K562 (cell line): ENCODE results near the gene SEC22C. TPM values are rescaled to one million over a fixed set of nuclear protein-coding genes. Genes with fewer than 3 reads are reported as not detected.

ENCODE experiments used
- ELF1 ChIP-seq: fragments of 200-800 bp; sonication (Bioruptor generic); IDR thresholded peaks from 2 replicates; pipeline ENCODE4 v1.6.1; 2016; ENCODE audit warnings: missing genetic modification characterization, missing compliant biosample characterization
- HMG20A ChIP-seq: fragments of 450-650 bp; formaldehyde crosslinking; conservative IDR thresholded peaks from 2 replicates; pipeline ENCODE4 v1.4.0; 2020; ENCODE audit warnings: mild to moderate bottlenecking, mixed read lengths
- KLF16 ChIP-seq: IDR thresholded peaks from 2 replicates; pipeline ENCODE4 v1.6.1; 2016; ENCODE audit warnings: antibody characterized with exemption
- MYC ChIP-seq, 2 experiments: fragments of 250-450 bp in 1 of 2; sonication (Bioruptor Pico) in 1 of 2; IDR thresholded peaks; 2 replicates each; pipeline versions ENCODE4 v1.5.1 to v1.6.1; 2012 to 2021; ENCODE audit warnings: low read depth in 2 of 2, borderline replicate concordance in 1 of 2, improper control_type of control experiment in 1 of 2, low read length in 1 of 2, mild to moderate bottlenecking in 1 of 2, moderate library complexity in 1 of 2
- SOX6 ChIP-seq: fragments of 450-650 bp; IDR thresholded peaks from 2 replicates; pipeline ENCODE4 v1.6.1; 2014; ENCODE audit warnings: mild to moderate bottlenecking
- TBL1XR1 ChIP-seq, 2 experiments: IDR thresholded peaks; 2 replicates each; pipeline ENCODE4 v1.6.1; 2012; ENCODE audit warnings: improper control_type of control experiment in 2 of 2, low read length in 2 of 2, mild to moderate bottlenecking in 1 of 2
- ZBTB17 ChIP-seq: fragments of 450-650 bp; formaldehyde crosslinking; IDR thresholded peaks from 2 replicates; pipeline ENCODE4 v1.4.0; 2020; ENCODE audit warnings: mild to moderate bottlenecking
- ZNF23 ChIP-seq: fragments of 250-450 bp; sonication (Bioruptor Pico); IDR thresholded peaks from 2 replicates; pipeline ENCODE4 v1.4.0; 2020; ENCODE audit warnings: mild to moderate bottlenecking
- ZNF311 ChIP-seq: fragments of 250-450 bp; sonication (Bioruptor Pico); IDR thresholded peaks from 2 replicates; pipeline ENCODE4 v1.4.0; 2020; ENCODE audit warnings: mild to moderate bottlenecking, moderate library complexity
- ZNF444 ChIP-seq: fragments of 250-450 bp; sonication (Bioruptor Pico); IDR thresholded peaks from 2 replicates; pipeline ENCODE4 v1.4.0; 2020; ENCODE audit warnings: mild to moderate bottlenecking, moderate library complexity
- ZNF699 ChIP-seq: fragments of 250-450 bp; sonication (Bioruptor Pico); IDR thresholded peaks from 2 replicates; pipeline ENCODE4 v1.8.0; 2021; ENCODE audit warnings: mild to moderate bottlenecking, moderate library complexity; ENCODE audit not compliant: insufficient replicate concordance
- polyA plus RNA-seq, 8 experiments: library from polyadenylated mRNA; depleted of rRNA in 4 of 8; stranded (reverse) in 5 of 8; unstranded in 3 of 8; fragments of >200 nt; fragmentation: Nextera tagmentation in 2 of 8; fragmentation: Illumina TruSeq in 1 of 8; extraction: Ambion mirVana in 2 of 8; extraction: Trizol in 1 of 8; gene quantifications; 2 replicates each; pipeline versions ENCODE4 v1.2.1 to v1.2.3, GENCODE V29; 2011 to 2014; ENCODE audit warnings: inconsistent platforms in 1 of 8, missing spikeins in 1 of 8
- total RNA-seq, 7 experiments: library from RNA; depleted of rRNA in 6 of 7; stranded (reverse); fragments of >200 nt in 6 of 7; fragmentation: Illumina TruSeq in 2 of 7; extraction: Trizol in 2 of 7; gene quantifications; 2 replicates each; pipeline versions ENCODE4 v1.2.1 to v1.2.3, GENCODE V29; 2011 to 2021; ENCODE audit warnings: low replicate concordance in 1 of 7
- TF ChIP-seq, protein P1 (sequence below): sonication (generic); formaldehyde crosslinking; IDR thresholded peaks from 2 replicates; pipeline ENCODE4 v1.8.0; 2022; ENCODE audit warnings: mild to moderate bottlenecking, missing genetic modification reagents
- TF ChIP-seq, protein P2 (sequence below): sonication (generic); formaldehyde crosslinking; IDR thresholded peaks from 2 replicates; pipeline ENCODE4 v1.8.0; 2022; ENCODE audit warnings: missing genetic modification reagents, mild to moderate bottlenecking, moderate library complexity, borderline replicate concordance
- TF ChIP-seq, protein P3 (sequence below): fragments of 450-650 bp; IDR thresholded peaks from 2 replicates; pipeline ENCODE4 v1.6.1; 2016; ENCODE audit warnings: mild to moderate bottlenecking, moderate library complexity

SEC22C gene
- total and polyA plus RNA-seq, 9 of the 15 experiments (the other 6 are each of a cell fraction or from before 2014, with no cell fraction given) = 35.6 to 68.4 (median 50.7) TPM

DNA sequence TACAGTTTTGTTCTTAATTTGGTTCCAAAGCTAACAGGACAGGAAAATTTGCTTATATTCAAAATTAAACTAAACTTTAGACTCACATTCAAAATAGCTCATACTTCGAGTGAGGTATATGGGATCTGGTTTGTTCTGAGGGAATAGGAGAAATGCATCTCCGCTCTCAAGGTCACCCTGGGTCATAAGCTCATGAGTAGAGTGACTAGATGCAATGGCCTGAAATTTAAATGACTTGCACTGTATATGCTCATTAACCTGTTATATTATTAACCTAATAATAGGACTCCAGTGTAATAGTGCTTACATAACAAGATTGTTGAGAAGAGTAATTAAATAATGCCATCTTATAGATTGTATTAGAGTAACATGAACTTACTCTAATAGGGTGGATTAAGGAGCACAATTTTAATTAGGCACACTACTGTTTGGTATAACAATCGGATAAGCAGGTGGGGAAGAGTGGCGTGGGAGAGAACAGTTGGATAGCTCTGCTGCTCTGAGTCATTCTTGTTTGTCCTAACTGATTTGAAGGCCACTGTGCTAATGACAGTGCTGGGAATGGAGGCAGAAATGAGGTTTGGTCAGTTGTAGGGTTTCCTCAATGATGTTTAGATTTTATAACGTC lies 23.9 kb upstream of the SEC22C start (continued):
- TF ChIP-seq, protein P1, sequence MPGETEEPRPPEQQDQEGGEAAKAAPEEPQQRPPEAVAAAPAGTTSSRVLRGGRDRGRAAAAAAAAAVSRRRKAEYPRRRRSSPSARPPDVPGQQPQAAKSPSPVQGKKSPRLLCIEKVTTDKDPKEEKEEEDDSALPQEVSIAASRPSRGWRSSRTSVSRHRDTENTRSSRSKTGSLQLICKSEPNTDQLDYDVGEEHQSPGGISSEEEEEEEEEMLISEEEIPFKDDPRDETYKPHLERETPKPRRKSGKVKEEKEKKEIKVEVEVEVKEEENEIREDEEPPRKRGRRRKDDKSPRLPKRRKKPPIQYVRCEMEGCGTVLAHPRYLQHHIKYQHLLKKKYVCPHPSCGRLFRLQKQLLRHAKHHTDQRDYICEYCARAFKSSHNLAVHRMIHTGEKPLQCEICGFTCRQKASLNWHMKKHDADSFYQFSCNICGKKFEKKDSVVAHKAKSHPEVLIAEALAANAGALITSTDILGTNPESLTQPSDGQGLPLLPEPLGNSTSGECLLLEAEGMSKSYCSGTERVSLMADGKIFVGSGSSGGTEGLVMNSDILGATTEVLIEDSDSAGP (CRISPR knock-in tag) = no peak
- no peak for TF ChIP-seq ZBTB17 (CRISPR knock-in tag)
- TF ChIP-seq HMG20A (CRISPR knock-in tag) = no peak
- TF ChIP-seq TBL1XR1 (IDR thresholded peaks at IDR 0.05; ENCODE audit: low read length in 2 of 2) = 0 out of 4 replicates have a peak, but pooled peaks of 1 of the 2 experiments have one; percentile 47
- peak; percentile 46; the same call in 1 of the 2 replicates for TF ChIP-seq KLF16
- TF ChIP-seq ZNF311 (CRISPR knock-in tag) = no peak
- TF ChIP-seq ZNF444 (CRISPR knock-in tag) = no peak
- TF ChIP-seq SOX6 = peak; percentile 92
- no peak for TF ChIP-seq ZNF23
- no peak for TF ChIP-seq ZNF699 (CRISPR knock-in tag)
- TF ChIP-seq, protein P2, sequence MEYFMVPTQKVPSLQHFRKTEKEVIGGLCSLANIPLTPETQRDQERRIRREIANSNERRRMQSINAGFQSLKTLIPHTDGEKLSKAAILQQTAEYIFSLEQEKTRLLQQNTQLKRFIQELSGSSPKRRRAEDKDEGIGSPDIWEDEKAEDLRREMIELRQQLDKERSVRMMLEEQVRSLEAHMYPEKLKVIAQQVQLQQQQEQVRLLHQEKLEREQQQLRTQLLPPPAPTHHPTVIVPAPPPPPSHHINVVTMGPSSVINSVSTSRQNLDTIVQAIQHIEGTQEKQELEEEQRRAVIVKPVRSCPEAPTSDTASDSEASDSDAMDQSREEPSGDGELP (CRISPR knock-in tag) = no peak
- TF ChIP-seq ELF1 (tag) = no peak
- TF ChIP-seq, protein P3, sequence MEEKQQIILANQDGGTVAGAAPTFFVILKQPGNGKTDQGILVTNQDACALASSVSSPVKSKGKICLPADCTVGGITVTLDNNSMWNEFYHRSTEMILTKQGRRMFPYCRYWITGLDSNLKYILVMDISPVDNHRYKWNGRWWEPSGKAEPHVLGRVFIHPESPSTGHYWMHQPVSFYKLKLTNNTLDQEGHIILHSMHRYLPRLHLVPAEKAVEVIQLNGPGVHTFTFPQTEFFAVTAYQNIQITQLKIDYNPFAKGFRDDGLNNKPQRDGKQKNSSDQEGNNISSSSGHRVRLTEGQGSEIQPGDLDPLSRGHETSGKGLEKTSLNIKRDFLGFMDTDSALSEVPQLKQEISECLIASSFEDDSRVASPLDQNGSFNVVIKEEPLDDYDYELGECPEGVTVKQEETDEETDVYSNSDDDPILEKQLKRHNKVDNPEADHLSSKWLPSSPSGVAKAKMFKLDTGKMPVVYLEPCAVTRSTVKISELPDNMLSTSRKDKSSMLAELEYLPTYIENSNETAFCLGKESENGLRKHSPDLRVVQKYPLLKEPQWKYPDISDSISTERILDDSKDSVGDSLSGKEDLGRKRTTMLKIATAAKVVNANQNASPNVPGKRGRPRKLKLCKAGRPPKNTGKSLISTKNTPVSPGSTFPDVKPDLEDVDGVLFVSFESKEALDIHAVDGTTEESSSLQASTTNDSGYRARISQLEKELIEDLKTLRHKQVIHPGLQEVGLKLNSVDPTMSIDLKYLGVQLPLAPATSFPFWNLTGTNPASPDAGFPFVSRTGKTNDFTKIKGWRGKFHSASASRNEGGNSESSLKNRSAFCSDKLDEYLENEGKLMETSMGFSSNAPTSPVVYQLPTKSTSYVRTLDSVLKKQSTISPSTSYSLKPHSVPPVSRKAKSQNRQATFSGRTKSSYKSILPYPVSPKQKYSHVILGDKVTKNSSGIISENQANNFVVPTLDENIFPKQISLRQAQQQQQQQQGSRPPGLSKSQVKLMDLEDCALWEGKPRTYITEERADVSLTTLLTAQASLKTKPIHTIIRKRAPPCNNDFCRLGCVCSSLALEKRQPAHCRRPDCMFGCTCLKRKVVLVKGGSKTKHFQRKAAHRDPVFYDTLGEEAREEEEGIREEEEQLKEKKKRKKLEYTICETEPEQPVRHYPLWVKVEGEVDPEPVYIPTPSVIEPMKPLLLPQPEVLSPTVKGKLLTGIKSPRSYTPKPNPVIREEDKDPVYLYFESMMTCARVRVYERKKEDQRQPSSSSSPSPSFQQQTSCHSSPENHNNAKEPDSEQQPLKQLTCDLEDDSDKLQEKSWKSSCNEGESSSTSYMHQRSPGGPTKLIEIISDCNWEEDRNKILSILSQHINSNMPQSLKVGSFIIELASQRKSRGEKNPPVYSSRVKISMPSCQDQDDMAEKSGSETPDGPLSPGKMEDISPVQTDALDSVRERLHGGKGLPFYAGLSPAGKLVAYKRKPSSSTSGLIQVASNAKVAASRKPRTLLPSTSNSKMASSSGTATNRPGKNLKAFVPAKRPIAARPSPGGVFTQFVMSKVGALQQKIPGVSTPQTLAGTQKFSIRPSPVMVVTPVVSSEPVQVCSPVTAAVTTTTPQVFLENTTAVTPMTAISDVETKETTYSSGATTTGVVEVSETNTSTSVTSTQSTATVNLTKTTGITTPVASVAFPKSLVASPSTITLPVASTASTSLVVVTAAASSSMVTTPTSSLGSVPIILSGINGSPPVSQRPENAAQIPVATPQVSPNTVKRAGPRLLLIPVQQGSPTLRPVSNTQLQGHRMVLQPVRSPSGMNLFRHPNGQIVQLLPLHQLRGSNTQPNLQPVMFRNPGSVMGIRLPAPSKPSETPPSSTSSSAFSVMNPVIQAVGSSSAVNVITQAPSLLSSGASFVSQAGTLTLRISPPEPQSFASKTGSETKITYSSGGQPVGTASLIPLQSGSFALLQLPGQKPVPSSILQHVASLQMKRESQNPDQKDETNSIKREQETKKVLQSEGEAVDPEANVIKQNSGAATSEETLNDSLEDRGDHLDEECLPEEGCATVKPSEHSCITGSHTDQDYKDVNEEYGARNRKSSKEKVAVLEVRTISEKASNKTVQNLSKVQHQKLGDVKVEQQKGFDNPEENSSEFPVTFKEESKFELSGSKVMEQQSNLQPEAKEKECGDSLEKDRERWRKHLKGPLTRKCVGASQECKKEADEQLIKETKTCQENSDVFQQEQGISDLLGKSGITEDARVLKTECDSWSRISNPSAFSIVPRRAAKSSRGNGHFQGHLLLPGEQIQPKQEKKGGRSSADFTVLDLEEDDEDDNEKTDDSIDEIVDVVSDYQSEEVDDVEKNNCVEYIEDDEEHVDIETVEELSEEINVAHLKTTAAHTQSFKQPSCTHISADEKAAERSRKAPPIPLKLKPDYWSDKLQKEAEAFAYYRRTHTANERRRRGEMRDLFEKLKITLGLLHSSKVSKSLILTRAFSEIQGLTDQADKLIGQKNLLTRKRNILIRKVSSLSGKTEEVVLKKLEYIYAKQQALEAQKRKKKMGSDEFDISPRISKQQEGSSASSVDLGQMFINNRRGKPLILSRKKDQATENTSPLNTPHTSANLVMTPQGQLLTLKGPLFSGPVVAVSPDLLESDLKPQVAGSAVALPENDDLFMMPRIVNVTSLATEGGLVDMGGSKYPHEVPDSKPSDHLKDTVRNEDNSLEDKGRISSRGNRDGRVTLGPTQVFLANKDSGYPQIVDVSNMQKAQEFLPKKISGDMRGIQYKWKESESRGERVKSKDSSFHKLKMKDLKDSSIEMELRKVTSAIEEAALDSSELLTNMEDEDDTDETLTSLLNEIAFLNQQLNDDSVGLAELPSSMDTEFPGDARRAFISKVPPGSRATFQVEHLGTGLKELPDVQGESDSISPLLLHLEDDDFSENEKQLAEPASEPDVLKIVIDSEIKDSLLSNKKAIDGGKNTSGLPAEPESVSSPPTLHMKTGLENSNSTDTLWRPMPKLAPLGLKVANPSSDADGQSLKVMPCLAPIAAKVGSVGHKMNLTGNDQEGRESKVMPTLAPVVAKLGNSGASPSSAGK = no peak
- TF ChIP-seq MYC (IDR thresholded peaks at IDR 0.05; ENCODE audit: low read depth, low read length) = peak; percentile 27; the same call in 1 of the 2 replicates
- no peak for TF ChIP-seq MYC (CRISPR knock-in tag; IDR thresholded peaks at IDR 0.05; ENCODE audit: borderline replicate concordance, low read depth)
